Esophagus muscularis mucosa (tissue), 4 donors: ENCODE measurements around the gene ICE2. TPM values are rescaled to one million over a fixed set of nuclear protein-coding genes. Genes with fewer than 3 reads are reported as not detected.

Experiments
- DNase-seq: peaks from one replicate; pipeline ENCODE4 v3.0.0-alpha.2; 2017; ENCODE audit errors: extremely low spot score
- H3K27ac ChIP-seq, 4 donors: fragments of 200-600 bp; sonication (generic); replicated peaks in 1 of 4; 1 replicate in 3 of 4; 2 replicates in 1 of 4; pipeline ENCODE4 v1.5.1; 2016 to 2019; ENCODE audit warnings: mild to moderate bottlenecking in 1 of 4
- H3K27me3 ChIP-seq, 4 donors: fragments of 200-600 bp; sonication (generic); one replicate each; pipeline versions ENCODE4 v1.5.1 to v1.6.0; 2016 to 2019
- H3K36me3 ChIP-seq, 4 donors: fragments of 200-600 bp; sonication (generic); one replicate each; pipeline ENCODE4 v1.5.1; 2016 to 2019
- H3K4me1 ChIP-seq, 4 donors: fragments of 200-600 bp; sonication (generic); one replicate each; pipeline ENCODE4 v1.5.1; 2016 to 2019
- H3K4me3 ChIP-seq, 4 donors: fragments of 200-600 bp; sonication (generic); 1 replicate in 2 of 4; 2 replicates in 2 of 4; pipeline ENCODE4 v1.5.1; 2016 to 2019; ENCODE audit warnings: mild to moderate bottlenecking in 4 of 4, moderate library complexity in 1 of 4
- H3K9me3 ChIP-seq, 4 donors: fragments of 200-600 bp; sonication (generic); 1 replicate in 3 of 4; 2 replicates in 1 of 4; pipeline ENCODE4 v1.5.1; 2016 to 2019
- EP300 ChIP-seq: sonication (generic); formaldehyde crosslinking; IDR thresholded peaks from one replicate; pipeline ENCODE4 v1.6.1; 2017; ENCODE audit warnings: antibody characterized with exemption
- POLR2A ChIP-seq: fragments of 450-650 bp; IDR thresholded peaks from one replicate; pipeline ENCODE4 v1.6.1; 2017; ENCODE audit warnings: antibody characterized with exemption, moderate library complexity, mild to moderate bottlenecking, low read depth
- POLR2AphosphoS5 ChIP-seq, 2 donors: sonication (generic); formaldehyde crosslinking; IDR thresholded peaks; one replicate each; pipeline ENCODE4 v1.6.1; 2017; ENCODE audit warnings: antibody characterized with exemption in 2 of 2
- WGBS: methylation state at CpG from one replicate; pipeline ENCODE4 v1.1.5; 2018; 5-methylcytosine and 5-hydroxymethylcytosine counted together
- intact Hi-C: fragments of 100-400 bp; cut with DNase I; formaldehyde crosslinking; loops from one replicate; pipeline ENCODE4 v1.15.1; 2023
- total RNA-seq, 4 donors: library from RNA; depleted of rRNA; stranded (reverse); fragments of >200 nt; gene quantifications; one replicate each; pipeline versions ENCODE4 v1.1.0 to v1.2.1, GENCODE V29; 2016
- TF ChIP-seq, protein P1 (sequence below), 3 experiments: fragments of 200-600 bp in 2 of 3; fragments of 450-650 bp in 1 of 3; sonication (generic) in 2 of 3; IDR thresholded peaks; one replicate each; pipeline ENCODE4 v1.5.1; 2017 to 2019; ENCODE audit warnings: antibody characterized with exemption in 3 of 3, mild to moderate bottlenecking in 2 of 3, moderate library complexity in 1 of 3

Gene ICE2
- total RNA-seq, 4 donors from 2014 or later, result 17.4 to 30.4 (median 21.3) TPM

DNA sequence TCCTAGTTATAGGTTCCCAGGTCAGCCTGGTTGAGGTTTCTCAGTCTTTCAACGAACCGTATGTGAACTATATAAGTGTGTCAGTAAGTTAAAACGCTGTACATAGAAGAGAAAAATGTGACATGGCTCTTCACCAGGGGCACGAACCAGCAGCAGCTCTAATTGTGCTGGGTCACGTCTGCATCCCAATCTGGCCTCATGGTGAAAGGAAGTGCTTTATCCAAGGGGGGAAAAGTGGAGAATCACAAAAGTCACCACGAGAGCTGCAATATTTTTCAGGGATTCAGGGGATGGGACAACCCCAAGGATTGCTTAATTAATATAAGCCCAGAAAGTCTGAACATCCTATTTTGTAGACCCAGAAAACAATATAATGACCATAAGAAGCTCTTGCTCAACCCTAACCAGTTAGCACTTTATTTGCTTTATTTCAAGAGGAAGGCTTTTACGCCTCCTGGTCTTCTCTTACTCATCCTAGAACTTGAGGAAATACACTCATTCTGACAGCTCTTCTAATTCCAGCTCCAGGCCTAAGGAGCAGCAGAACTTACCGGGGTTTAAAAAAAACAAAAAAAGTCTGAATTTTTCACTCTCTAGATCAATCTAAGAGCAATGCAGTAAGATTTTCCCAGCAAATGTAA, 97.7 kb downstream of the ICE2 start:
- Histone ChIP-seq H3K4me1 (peaks cover 22 to 67% (median 53%) of the 10 kb centered on the region in 4 donors), H3K27ac (peak overlapping the region in 1 of 4 donors; percentile 25), H3K4me3 (no peak overlapping the region), H3K9me3 (no peaks in the 10 kb centered on the region), H3K36me3 (peaks cover 3 to 92% (median 34%) of the 10 kb centered on the region in 4 donors), H3K27me3 (no peaks in the 10 kb centered on the region)
- no peak for DNase-seq
- 82% methylated on average over 8 of the region's 8 CpGs for WGBS
- TF ChIP-seq POLR2AphosphoS5 (IDR thresholded peaks at IDR 0.05), result no peak
- no peak for TF ChIP-seq POLR2A
- no peak for TF ChIP-seq EP300
- TF ChIP-seq, protein P1, sequence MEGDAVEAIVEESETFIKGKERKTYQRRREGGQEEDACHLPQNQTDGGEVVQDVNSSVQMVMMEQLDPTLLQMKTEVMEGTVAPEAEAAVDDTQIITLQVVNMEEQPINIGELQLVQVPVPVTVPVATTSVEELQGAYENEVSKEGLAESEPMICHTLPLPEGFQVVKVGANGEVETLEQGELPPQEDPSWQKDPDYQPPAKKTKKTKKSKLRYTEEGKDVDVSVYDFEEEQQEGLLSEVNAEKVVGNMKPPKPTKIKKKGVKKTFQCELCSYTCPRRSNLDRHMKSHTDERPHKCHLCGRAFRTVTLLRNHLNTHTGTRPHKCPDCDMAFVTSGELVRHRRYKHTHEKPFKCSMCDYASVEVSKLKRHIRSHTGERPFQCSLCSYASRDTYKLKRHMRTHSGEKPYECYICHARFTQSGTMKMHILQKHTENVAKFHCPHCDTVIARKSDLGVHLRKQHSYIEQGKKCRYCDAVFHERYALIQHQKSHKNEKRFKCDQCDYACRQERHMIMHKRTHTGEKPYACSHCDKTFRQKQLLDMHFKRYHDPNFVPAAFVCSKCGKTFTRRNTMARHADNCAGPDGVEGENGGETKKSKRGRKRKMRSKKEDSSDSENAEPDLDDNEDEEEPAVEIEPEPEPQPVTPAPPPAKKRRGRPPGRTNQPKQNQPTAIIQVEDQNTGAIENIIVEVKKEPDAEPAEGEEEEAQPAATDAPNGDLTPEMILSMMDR (IDR thresholded peaks at IDR 0.05), result no peak
- intact Hi-C loops, result no loop called here

DNA sequence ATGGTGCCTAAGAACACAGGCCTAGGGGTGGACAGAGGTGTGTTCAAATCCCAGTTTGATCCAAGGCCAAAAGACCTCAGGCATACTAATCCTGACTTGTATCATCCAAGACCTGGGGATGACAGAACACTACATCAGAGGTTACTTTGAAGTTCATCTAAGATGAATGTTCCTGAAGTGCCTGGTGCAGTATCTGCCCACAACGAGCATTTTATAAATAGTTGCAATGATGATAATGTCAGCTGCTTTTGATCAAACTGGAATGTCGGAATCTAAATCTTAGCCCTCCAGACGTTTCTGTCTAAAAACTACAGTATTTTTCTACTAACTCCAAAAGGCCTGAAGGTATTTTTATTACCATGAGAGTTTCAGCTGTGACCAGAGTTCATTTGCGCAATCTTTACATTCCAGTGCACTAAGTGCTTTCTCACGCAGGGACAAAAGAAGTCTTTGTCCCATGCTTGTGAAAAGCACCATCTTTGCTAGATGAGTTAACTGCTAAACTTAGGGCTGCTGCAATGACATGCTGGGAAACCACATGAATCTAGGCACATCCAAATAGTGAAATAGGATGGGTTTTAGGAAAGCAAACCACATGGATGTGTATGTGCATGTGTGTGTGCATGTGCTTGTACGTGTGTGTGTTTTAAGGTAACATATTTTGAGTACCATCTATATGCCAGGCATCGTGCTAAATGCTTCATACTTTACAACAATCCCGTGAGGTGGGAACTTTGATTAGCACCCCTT, 99.2 kb downstream of the ICE2 start:
- Histone ChIP-seq H3K27me3 (no peaks in the 10 kb centered on the region), H3K27ac (peak overlapping the region in 3 of 4 donors; percentile 2 to 40 (median 28)), H3K4me3 (no peak overlapping the region), H3K4me1 (peaks cover 30 to 72% (median 61%) of the 10 kb centered on the region in 4 donors), H3K9me3 (no peaks in the 10 kb centered on the region), H3K36me3 (peaks cover 3 to 95% (median 36%) of the 10 kb centered on the region in 4 donors)
- DNase-seq, result no peak
- WGBS, result 78% methylated on average over 8 of the region's 8 CpGs
- intact Hi-C loops, result no loop called here
- peak; percentile 11 to 30 for TF ChIP-seq POLR2AphosphoS5 (IDR thresholded peaks at IDR 0.05)
- no peak for TF ChIP-seq EP300
- no peak for TF ChIP-seq POLR2A
- TF ChIP-seq, protein P1 (IDR thresholded peaks at IDR 0.05), result no peak

- Histone ChIP-seq H3K27ac (peak overlapping the region in 2 of 4 donors; percentile 28 to 36), H3K27me3 (no peaks in the 10 kb centered on the region)
- 93% methylated on average over 1 of the region's 1 CpG for WGBS
Observed at GRCh38 chr15:60379185-60379524, 99.8 kb downstream of the ICE2 start.

GRCh38 chr15:60376677-60377095, 102.3 kb downstream of the ICE2 start:
- Histone ChIP-seq H3K27ac (peak overlapping the region in 2 of 4 donors; percentile 61 to 70), H3K36me3 (peaks cover 3 to 79% (median 25%) of the 10 kb centered on the region in 4 donors), H3K27me3 (no peaks in the 10 kb centered on the region), H3K4me3 (no peak overlapping the region), H3K4me1 (peaks cover 54 to 78% (median 68%) of the 10 kb centered on the region in 4 donors), H3K9me3 (no peaks in the 10 kb centered on the region)
- intact Hi-C loops, result no loop called here
- WGBS, result 85% methylated on average over 11 of the region's 12 CpGs
- no peak for TF ChIP-seq EP300
- no peak for TF ChIP-seq POLR2AphosphoS5 (IDR thresholded peaks at IDR 0.05)
- TF ChIP-seq, protein P1 (IDR thresholded peaks at IDR 0.05), result no peak
- TF ChIP-seq POLR2A, result no peak
- no peak for DNase-seq

More at GRCh38 chr15:60379185-60379524, 99.8 kb downstream of the ICE2 start:
- H3K9me3 ChIP-seq, result no peaks in the 10 kb centered on the region
- H3K4me3 ChIP-seq, result no peak overlapping the region
- TF ChIP-seq POLR2AphosphoS5 (IDR thresholded peaks at IDR 0.05) (no peak), EP300 (no peak), POLR2A (no peak)
- TF ChIP-seq, protein P1 (IDR thresholded peaks at IDR 0.05), result no peak
- intact Hi-C loops, result no loop called here
- H3K4me1 ChIP-seq, result peaks cover 35 to 76% (median 61%) of the 10 kb centered on the region in 4 donors
- DNase-seq, result no peak
- peaks cover 3 to 91% (median 36%) of the 10 kb centered on the region in 4 donors for H3K36me3 ChIP-seq
